Muscle of arm (tissue), 12 donors: ENCODE measurements around the gene TRPV4. TPM values are rescaled to one million over a fixed set of nuclear protein-coding genes. Genes with fewer than 3 reads are reported as not detected.
A peak's percentile ranks its signal among the peaks of the same experiment; 100 is the strongest.

Source experiments
- DNase-seq: peaks from one replicate; pipeline ENCODE4 v3.0.0-alpha.2; 2013
- polyA plus RNA-seq, 12 donors: library from polyadenylated mRNA; unstranded; fragments of 120-200 nt; gene quantifications; one replicate each; pipeline ENCODE4 v1.2.1, GENCODE V29; 2013; ENCODE audit not compliant: insufficient read length in 12 of 12

The TRPV4 gene
- polyA plus RNA-seq, 12 donors = 0.44 to 12.5 (median 0.81) TPM; not detected in 2

- no peak for DNase-seq
These were observed 24.1 kb downstream of the TRPV4 start for GRCh38 chr12:109808876-109809646.

DNA sequence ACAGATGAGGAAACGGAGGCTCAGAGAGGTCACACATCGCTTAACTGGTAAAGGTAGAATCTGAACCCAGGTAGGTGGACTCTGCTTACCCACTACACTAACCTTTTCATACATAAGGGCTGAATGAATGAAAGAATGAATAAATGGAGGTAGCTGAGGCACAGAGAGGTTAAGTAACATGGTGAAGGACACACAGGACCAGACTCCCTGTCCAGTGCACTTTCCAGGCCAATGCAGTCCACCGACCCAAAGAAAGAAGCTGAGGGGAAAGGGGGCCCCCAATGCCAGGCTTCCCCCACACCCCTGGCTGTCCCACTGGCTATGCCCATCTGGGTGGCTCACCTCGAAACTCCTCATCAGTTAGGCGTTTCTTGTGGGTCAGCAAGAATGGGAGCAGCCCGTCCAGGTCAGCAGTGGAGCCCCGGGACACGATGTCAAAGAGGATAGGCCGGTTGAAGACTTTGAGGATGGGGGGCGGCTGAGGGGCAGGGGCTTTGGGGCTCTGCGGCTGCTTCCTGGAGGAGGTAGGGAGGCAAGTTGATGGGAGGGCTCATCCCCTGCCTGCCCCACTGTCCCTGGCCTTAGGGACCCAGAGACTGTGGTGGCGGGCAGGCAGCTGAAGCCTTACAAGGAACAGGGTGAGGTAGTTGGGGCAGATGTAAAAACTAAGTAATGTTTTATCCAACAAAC is 25.1 kb downstream of the TRPV4 start:
- no peak for DNase-seq

GRCh38 chr12:109804820-109805761 is 28.1 kb downstream of the TRPV4 start:
- peak; percentile 70 for DNase-seq

GRCh38 chr12:109803678-109804077 is 29.5 kb downstream of the TRPV4 start:
- DNase-seq = no peak

DNA sequence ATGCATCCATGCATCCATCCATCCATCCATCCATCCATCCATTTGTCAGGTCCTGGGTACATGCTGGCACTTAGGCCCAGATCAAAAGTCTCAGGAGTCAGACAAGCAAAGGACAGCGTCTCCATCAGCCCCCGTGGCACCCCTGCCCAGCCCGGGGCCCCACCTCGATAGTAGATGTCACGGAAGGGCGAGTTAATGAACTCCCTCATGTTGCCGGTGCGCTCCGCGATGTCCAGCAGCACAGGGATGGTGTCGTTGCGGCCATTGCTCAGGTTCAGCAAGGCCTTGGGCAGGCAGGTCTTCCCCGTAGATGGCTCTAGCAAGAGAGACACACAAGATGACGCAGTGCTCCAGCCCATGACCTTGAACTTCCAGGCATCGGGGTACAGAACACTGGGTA is 30.4 kb downstream of the TRPV4 start:
- no peak for DNase-seq

DNA sequence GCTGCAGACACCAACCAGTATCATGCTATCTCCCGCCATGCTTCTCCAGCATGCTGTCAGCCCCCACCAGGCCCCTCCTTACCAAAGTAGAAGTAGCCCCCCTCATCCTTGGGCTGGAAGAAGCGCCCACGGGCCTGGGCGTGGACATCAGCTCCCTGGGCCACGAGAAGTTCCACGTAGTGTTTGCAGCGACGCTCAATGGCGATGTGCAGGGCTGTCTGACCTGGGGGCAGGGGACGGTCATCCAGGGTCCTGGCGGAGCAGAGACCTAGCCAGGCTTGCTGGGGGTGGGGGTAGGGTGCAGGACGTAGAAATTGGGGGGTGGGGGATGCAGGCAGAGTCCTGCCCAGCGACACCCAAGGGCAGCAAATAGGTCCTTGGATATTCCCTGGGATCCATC is 32.7 kb downstream of the TRPV4 start:
- no peak for DNase-seq

DNA sequence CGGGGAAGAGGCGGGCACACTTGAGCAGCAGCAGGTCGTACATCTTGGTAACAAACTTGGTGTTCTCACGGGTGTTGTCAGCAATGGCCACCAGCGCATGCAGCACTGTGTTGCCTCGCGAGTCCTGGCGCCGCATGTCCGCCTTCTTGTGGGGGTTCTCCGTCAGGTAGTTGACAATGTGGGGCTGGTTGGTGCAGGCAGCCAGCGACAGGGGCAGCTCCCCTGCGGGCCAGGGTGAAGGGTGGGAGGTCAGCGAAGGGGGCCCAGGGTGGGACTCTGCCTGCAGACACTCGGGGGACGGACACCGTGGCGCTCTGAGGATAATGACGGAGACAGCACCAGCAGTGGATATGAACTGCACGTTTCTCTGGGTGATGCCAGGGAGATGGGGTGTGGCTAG is 34.5 kb downstream of the TRPV4 start:
- DNase-seq = no peak

DNA sequence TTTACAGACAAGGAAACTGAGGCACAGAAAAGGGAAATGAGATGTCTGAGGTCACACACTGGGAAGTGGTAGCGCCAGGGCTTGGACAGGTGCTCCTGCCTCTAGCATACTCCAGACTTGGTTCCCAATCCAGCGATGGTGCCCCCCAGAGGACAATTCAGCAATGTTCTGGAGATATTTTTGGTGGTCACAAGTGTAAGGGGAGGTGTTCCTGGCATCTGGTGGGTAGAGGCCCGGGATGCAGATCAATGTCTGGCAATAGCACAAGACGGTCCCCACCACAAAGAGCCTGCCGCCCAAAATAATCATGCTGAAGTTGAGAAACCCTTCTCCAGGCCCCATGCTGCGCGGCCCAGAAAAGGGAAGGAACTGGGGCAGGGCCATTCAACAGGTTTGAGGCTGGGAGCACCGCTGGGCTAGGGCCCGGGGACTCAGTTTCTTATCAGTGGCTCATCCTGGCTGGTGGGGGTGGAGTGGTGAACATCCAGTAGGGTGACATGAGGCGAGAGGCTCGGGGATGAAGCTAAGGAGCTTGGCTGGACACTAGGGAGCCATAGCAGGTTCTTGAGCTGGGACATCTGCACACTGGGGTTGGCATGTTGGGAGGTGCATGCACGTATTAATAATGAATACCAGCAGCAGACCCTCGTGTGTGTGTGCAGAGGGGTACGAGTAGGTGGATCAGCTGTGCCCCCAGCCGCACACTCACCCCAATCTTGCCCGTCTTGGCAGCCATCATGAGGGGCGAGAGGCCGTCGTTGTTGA is 35.1 kb downstream of the TRPV4 start:
- DNase-seq = no peak

DNA sequence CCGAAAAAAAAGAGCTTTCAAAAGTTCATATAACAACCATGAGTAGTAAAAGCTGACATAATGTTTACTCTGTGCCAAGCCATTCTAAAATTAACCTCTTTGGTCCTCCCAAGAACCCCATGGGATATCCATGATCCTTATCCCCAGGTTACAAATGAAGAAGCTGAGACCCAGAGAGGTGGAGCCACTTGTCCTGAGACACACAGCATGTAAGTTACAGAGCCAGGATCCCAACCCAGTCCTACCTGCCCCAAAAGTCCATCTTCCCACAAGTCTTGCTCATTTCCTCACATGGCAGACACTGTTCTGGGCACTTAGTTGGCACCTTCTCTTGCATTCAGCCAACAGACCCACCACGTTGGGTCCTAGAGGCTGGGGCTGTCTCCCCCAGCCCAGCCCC is 37.1 kb downstream of the TRPV4 start:
- no peak for DNase-seq

GRCh38 chr12:109795023-109795422 is 38.2 kb downstream of the TRPV4 start:
- DNase-seq = no peak

DNA sequence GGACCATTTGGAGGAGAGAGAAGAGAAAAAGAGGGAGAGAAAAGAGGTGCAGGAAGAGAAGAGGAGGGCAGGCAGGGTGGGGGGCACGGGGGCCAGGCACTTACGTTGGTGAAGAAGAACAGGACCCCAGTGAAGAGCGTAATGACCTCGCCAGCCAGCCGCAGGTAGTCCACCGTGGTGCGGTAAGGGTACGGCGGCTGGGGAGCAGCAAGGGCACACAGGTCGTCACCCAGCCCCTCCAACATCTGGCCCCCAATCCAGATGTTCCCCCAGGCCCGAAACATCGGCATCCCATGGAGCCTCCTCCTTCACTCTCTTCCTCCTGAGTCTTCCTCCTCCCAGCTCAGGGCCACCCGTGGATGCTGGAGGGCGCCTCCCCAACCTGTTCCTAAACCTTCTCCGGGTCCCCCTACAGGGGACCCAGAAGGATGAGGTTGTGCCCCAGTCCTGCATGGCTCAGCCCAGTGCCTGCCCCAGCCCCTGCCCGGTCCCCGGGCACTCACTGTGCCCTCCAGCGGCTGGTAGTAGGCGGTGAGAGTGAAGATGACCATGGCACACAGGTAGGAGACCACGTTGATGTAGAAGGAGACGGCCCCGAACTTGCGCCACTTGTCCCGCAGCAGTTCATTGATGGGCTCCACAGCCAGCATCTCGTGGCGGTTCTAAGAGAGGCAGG is 39.2 kb downstream of the TRPV4 start:
- DNase-seq = no peak

DNA sequence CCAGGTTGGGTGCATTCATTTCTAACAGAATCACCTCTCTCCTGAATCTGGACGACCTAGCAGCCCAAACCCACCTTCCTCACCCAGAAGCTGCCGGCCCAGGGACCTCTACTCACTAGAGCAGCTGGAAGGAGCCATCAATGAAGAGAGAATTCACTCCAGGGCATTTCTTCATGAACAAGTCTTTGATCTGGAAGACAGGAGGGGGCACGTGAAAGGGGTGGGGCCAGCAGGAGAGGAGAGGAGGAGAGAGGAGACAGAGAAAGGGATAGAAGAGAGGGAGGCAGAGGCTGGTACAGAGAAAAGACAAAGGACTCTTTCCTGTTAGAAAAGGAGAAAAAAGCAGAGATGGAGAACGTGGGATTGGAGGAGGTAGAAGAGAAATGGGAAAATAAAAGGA is 39.8 kb downstream of the TRPV4 start:
- no peak for DNase-seq

DNA sequence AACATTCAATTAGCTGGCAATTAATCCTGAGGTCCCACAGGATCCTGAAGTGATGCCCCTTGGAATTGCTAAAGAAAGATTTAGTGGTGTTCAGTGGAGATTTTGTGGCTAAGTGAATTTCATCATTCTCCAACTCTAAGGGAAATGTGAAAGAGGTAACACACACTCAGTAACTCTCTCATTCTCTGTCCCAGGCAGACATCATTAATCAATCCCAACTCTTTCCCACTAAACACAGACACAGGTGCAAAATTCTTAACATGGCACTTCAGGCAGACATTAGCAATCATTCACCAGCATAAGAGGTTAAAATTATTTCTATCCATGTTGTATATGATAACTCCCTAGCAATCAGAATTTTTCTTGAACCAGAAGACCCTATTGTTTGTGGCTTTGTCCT is 40.2 kb downstream of the TRPV4 start:
- DNase-seq = no peak

DNA sequence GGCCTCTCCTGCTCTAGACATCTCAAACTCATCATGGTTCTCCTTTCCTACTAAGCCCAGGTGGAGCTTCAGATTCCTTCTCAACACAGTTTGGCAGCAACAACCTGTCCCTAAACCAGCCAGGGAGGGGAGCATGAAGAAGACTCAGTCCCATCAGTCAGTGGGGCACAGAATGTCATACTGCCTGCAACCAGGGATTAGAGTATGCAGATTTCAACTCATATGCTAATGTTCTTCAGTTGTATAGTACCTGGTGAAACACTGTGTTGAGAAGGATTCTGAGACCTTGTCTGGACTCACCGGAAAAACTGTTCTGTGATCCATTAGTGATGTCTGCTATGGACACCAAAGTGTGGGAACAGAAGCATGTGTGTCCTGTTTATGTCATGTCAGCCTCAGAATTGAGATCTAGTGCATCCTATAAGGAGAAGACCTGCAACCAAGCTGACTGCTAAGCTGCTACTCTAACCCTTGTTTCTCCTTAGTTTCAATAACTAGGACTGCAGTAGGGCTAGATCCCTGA is 43.6 kb downstream of the TRPV4 start:
- no peak for DNase-seq

DNA sequence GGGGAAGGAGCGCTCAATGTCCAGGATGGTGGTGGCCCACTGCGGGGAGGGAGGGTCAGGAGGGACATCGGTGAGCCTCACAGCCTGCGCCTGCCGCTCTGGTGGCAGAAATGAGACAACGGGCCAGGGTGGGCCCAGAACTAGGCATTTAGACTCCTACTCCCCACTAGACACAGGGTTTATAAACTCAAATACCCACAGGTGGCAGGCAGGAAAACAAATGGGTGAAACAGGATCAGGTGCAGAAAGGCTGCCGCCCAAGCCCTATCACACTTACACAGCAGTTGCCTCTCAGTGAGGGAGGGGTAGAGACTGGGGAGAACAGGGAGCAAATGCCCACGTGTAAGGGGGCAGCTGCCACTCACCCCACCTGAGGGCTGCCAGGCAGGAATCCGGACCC is 46.4 kb downstream of the TRPV4 start:
- no peak for DNase-seq

- DNase-seq = no peak
These were observed 47.3 kb downstream of the TRPV4 start for GRCh38 chr12:109785854-109786253.

DNA sequence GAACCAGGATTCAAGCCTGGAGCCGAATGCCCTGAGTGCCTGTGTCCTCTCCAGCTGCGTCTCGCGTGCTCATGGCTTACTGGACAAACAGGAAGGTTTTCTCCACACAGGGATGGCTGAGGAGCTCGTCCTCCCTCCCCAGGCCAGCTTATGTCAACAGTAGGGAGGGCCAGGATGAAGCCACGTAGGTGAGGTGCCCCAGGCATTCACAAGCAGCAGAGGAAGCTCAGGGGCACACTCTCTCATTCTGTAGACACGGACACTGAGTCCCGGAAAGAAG is 49.3 kb downstream of the TRPV4 start:
- DNase-seq = no peak

DNA sequence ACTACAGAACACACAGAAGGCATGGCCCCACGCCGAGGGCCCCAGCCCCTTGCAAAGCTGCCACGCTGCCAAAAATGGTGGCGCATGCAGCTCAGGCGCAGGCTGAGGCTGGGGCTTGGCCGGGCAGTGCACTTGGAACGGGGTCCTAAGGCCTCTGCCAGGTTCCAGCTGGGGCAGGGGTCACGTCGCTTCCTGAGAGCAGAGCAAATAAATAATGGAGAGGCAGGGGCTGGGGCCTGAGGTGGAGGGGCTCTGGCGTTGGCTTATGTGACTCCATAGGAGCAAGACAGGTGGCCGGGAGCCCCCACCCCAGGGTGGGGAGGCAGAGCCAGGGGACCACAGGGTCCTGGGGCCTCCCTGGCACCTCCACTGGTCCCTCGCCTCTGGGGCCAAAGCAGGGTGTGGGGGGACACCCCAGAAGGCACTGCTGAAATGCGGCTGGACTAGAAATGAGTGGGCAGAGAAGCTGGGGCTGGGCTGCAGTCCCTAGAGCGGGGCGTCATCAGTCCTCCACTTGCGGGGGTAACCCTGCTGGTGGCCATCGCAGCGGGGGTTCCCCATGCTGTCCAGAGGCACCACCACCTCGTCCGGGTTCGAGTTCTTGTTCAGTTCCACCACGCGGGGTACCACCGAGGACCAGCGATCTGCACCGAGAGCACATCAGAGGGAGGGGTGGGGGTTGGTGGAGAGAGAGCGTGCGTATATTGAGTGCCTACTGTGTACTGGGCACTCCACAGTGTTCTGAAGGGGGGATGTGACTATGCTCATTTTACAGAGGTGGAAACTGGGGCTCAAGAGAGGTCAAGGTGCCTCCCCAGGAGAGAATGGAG is 49.8 kb downstream of the TRPV4 start:
- DNase-seq = no peak

DNA sequence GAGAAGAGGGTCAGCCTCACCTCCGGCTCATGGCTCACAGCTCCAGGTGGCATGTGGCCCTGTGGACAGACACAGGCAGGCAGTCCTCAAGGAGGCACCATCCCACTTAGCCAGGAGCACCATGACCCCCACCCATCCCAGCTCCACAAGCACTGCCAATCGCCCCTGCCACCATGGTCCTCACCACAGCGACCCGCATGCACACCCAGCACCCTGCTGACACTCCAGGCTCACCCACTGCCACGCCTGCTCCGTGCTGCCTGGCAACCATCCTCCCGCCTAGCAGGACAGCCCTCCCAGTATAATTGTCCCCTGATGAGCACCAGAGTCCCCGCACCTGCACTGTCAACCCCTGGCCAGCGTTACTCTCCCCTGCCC is 50.9 kb downstream of the TRPV4 start:
- no peak for DNase-seq

GRCh38 chr12:109781668-109782325 is 51.4 kb downstream of the TRPV4 start:
- DNase-seq = no peak
